IMR-90 (cell line): Measurements from ENCODE around the gene ALK. TPM values are rescaled to one million over a fixed set of nuclear protein-coding genes. Genes with fewer than 3 reads are reported as not detected.

Experiments
- ATAC-seq: fragments of 200-7000 bp; cut with Tn5 transposase; 2 replicates; pipeline ENCODE4 v1.9.1; 2020; ENCODE audit warnings: low read depth, mild to moderate bottlenecking, moderate library complexity
- BruUV-seq: library from RNA; stranded (reverse); fragments of 400-500 nt; replicated peaks from 2 replicates; lab custom pipeline; 2021; lab: Mats Ljungman, UMichigan
- CTCF ChIA-PET: fragments of 300-600 bp; formaldehyde crosslinking; extraction: SDS; loops from one replicate; lab custom pipeline; 2021; ENCODE audit warnings: antibody characterized with exemption; lab: Yijun Ruan, JAX
- POLR2A ChIA-PET: fragments of 300-600 bp; sonication (Branson Sonifier 250); formaldehyde crosslinking; loops from one replicate; lab custom pipeline; 2022; ENCODE audit warnings: antibody characterized with exemption; ENCODE audit not compliant: unreplicated experiment; lab: Charles Lee
- DNase-seq: peaks from one replicate; pipeline ENCODE4 v3.0.0; 2013
- H2AFZ ChIP-seq: replicated peaks from 2 replicates; pipeline ENCODE3; 2013; ENCODE audit warnings: low read length, mild to moderate bottlenecking; ENCODE audit not compliant: poor library complexity
- H2AK5ac ChIP-seq: 2 replicates; pipeline ENCODE4 v1.6.1; 2013; ENCODE audit warnings: low read depth, low read length, inconsistent platforms
- H2AK9ac ChIP-seq: replicated peaks from 2 replicates; pipeline ENCODE3; 2013; ENCODE audit warnings: mild to moderate bottlenecking, low read depth, low read length, moderate library complexity; ENCODE audit not compliant: poor library complexity
- H2BK120ac ChIP-seq: 2 replicates; pipeline ENCODE4 v1.6.1; 2013; ENCODE audit warnings: low read depth, low read length, inconsistent platforms
- H2BK15ac ChIP-seq: 3 replicates; pipeline ENCODE4 v1.6.1; 2013; ENCODE audit warnings: low read depth, low read length, inconsistent platforms
- H2BK20ac ChIP-seq: 2 replicates; pipeline ENCODE4 v1.6.1; 2013; ENCODE audit warnings: low read depth, mild to moderate bottlenecking, inconsistent platforms, low read length, moderate library complexity
- H2BK5ac ChIP-seq: 2 replicates; pipeline ENCODE4 v1.6.1; 2013; ENCODE audit warnings: mild to moderate bottlenecking, low read depth, low read length, inconsistent platforms; ENCODE audit not compliant: poor library complexity, severe bottlenecking
- H3K14ac ChIP-seq: replicated peaks from 2 replicates; pipeline ENCODE4 v1.6.1; 2013; ENCODE audit warnings: low read depth, low read length, inconsistent platforms
- H3K18ac ChIP-seq: 2 replicates; pipeline ENCODE4 v1.6.1; 2013; ENCODE audit warnings: low read depth, low read length, control low read depth
- H3K23ac ChIP-seq: 2 replicates; pipeline ENCODE4 v1.6.1; 2013; ENCODE audit warnings: low read depth, low read length, inconsistent platforms
- H3K27ac ChIP-seq: 2 replicates; pipeline ENCODE4 v1.5.1; 2013; ENCODE audit warnings: mild to moderate bottlenecking, control low read depth, low read length; ENCODE audit not compliant: insufficient read depth
- H3K27me3 ChIP-seq: 2 replicates; pipeline ENCODE4 v1.6.1; 2013; ENCODE audit warnings: low read length; ENCODE audit not compliant: control insufficient read depth, insufficient read depth
- H3K36me3 ChIP-seq: 2 replicates; pipeline ENCODE4 v1.6.1; 2013; ENCODE audit warnings: low read length, mixed read lengths; ENCODE audit not compliant: control insufficient read depth, insufficient read depth
- H3K4ac ChIP-seq: 2 replicates; pipeline ENCODE4 v1.6.1; 2013; ENCODE audit warnings: low read depth, low read length, inconsistent platforms
- H3K4me1 ChIP-seq: 2 replicates; pipeline ENCODE4 v1.6.1; 2013; ENCODE audit warnings: low read length, mixed read lengths; ENCODE audit not compliant: control insufficient read depth, insufficient read depth
- H3K4me2 ChIP-seq: 2 replicates; pipeline ENCODE4 v1.6.1; 2013; ENCODE audit warnings: low read depth, mild to moderate bottlenecking, control low read depth, low read length, moderate library complexity
- H3K4me3 ChIP-seq: 2 replicates; pipeline ENCODE4 v1.5.1; 2013; ENCODE audit warnings: low read depth, mild to moderate bottlenecking, control low read depth, low read length, moderate library complexity; ENCODE audit not compliant: insufficient read depth
- H3K56ac ChIP-seq: 2 replicates; pipeline ENCODE4 v1.6.1; 2013; ENCODE audit warnings: low read length, inconsistent platforms; ENCODE audit not compliant: insufficient read depth; ENCODE audit errors: extremely low read depth
- H3K79me1 ChIP-seq, 2 experiments: 2 replicates each; pipeline ENCODE4 v1.6.1; 2013; ENCODE audit warnings: low read length in 2 of 2, inconsistent platforms in 1 of 2, low read depth in 1 of 2
- H3K9ac ChIP-seq: 2 replicates; pipeline ENCODE4 v1.6.1; 2013; ENCODE audit warnings: low read depth, low read length, control low read depth
- H3K9me1 ChIP-seq: 2 replicates; pipeline ENCODE4 v1.6.1; 2013; ENCODE audit warnings: low read length, inconsistent platforms; ENCODE audit not compliant: insufficient read depth
- H3K9me3 ChIP-seq: 2 replicates; pipeline ENCODE4 v1.6.1; 2013; ENCODE audit warnings: low read length; ENCODE audit not compliant: control insufficient read depth, insufficient read depth
- H4K20me1 ChIP-seq: 2 replicates; pipeline ENCODE4 v1.6.1; 2013; ENCODE audit warnings: low read length, inconsistent platforms; ENCODE audit not compliant: insufficient read depth
- H4K5ac ChIP-seq: 2 replicates; pipeline ENCODE4 v1.6.1; 2013; ENCODE audit warnings: mild to moderate bottlenecking, low read depth, low read length, control low read depth
- H4K8ac ChIP-seq, 2 experiments: 2 replicates each; pipeline ENCODE4 v1.6.1; 2013; ENCODE audit warnings: low read depth in 2 of 2, low read length in 2 of 2, control low read depth in 1 of 2, inconsistent platforms in 1 of 2
- H4K91ac ChIP-seq: 2 replicates; pipeline ENCODE4 v1.6.1; 2013; ENCODE audit warnings: low read depth, low read length, inconsistent platforms; ENCODE audit not compliant: insufficient read depth
- BHLHE40 ChIP-seq: fragments of 150-350 bp; IDR thresholded peaks from 2 replicates; pipeline ENCODE4 v1.6.1; 2016; ENCODE audit warnings: mild to moderate bottlenecking, low read depth, low read length
- CEBPB ChIP-seq: IDR thresholded peaks from 2 replicates; pipeline ENCODE4 v1.6.1; 2012; ENCODE audit warnings: low read depth, low read length, improper control_type of control experiment
- CHD1 ChIP-seq: IDR thresholded peaks from 2 replicates; pipeline ENCODE4 v1.6.1; 2012; ENCODE audit warnings: low read depth, low read length, improper control_type of control experiment
- MAFK ChIP-seq: IDR thresholded peaks from 2 replicates; pipeline ENCODE4 v1.6.1; 2012; ENCODE audit warnings: low read depth, low read length, improper control_type of control experiment
- MAZ ChIP-seq: IDR thresholded peaks from 2 replicates; pipeline ENCODE4 v1.6.1; 2012; ENCODE audit warnings: low read depth, mild to moderate bottlenecking, low read length, improper control_type of control experiment, moderate library complexity, borderline replicate concordance
- MXI1 ChIP-seq: IDR thresholded peaks from 2 replicates; pipeline ENCODE4 v1.6.1; 2012; ENCODE audit warnings: low read depth, mild to moderate bottlenecking, low read length, moderate library complexity, borderline replicate concordance
- RAD21 ChIP-seq: IDR thresholded peaks from 2 replicates; pipeline ENCODE4 v1.6.1; 2012; ENCODE audit warnings: low read length, improper control_type of control experiment
- RCOR1 ChIP-seq: IDR thresholded peaks from 2 replicates; pipeline ENCODE4 v1.6.1; 2012; ENCODE audit warnings: mild to moderate bottlenecking, low read length, improper control_type of control experiment; ENCODE audit not compliant: insufficient replicate concordance
- SMC3 ChIP-seq: fragments of 150-350 bp; IDR thresholded peaks from 2 replicates; pipeline ENCODE4 v1.6.1; 2016; ENCODE audit warnings: low read depth, mild to moderate bottlenecking, antibody characterized with exemption, low read length, moderate library complexity
- WGBS, 2 experiments: methylation state at CpG; one replicate each; pipeline versions ENCODE4 v1.1.5 to v1.1.7; 2013; ENCODE audit warnings: missing lambda C conversion rate in 2 of 2; ENCODE audit not compliant: insufficient read length in 1 of 2; ENCODE audit errors: extremely low coverage in 2 of 2; 5-methylcytosine and 5-hydroxymethylcytosine counted together
- dilution Hi-C: fragments of 300-500 bp; cut with HindIII; formaldehyde crosslinking; loops from one replicate; pipeline ENCODE4 v1.14.3; 2018; ENCODE audit warnings: low sequenced_read_pairs; ENCODE audit not compliant: unreplicated experiment
- in situ Hi-C: fragments of 300-500 bp; cut with MboI; formaldehyde crosslinking; loops from 3 replicates; pipeline ENCODE4 v1.14.3; 2019; ENCODE audit warnings: low sequenced_read_pairs, inconsistent platforms, mixed read lengths
- intact Hi-C: fragments of 100-400 bp; cut with micrococcal nuclease; formaldehyde crosslinking; loops from 2 replicates; pipeline ENCODE4 v1.10.0; 2022
- polyA plus RNA-seq, 3 experiments: library from polyadenylated mRNA; depleted of rRNA; stranded (reverse); fragments of >200 nt; gene quantifications; 2 replicates each; pipeline ENCODE4 v1.2.3, GENCODE V29; 2012; ENCODE audit warnings: low replicate concordance in 1 of 3
- total RNA-seq: library from RNA; depleted of rRNA; stranded (reverse); fragments of >200 nt; gene quantifications from 2 replicates; pipeline ENCODE4 v1.2.3, GENCODE V29; 2012

Gene ALK
- total and polyA plus RNA-seq, 2 of the 4 experiments (the other 2 are of a cell fraction), result not detected

DNA sequence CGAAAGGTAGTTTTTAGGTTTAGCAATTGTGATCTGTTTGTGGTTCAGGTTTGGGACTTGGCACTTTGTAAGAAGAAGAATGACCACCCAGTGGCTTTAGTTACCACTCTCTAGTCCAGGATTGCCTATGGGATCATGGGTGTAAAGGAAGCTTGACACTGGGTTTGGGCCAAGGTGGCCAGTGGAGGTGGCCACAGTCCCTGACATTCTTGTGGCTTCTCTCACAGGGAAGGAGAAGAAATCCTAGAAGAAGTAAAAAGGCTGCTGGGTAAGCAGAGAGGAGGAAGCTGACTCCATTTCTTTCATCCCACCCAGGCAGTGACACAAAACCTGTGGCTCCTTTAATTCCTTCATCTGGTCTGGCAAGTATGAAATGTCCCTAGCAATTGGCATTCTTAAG lies 411.5 kb downstream of the ALK start:
- H3K4me2 ChIP-seq, result no peak overlapping the region
- peak overlapping the region; percentile 15 for H2BK5ac ChIP-seq
- H3K56ac ChIP-seq, result no peak overlapping the region
- no peak overlapping the region for H2AK5ac ChIP-seq
- no peak overlapping the region for H3K14ac ChIP-seq
- dilution Hi-C loops, result no loop called here
- intact Hi-C loops, result no loop called here
- WGBS, 2 experiments, result no CpG with 5 or more reads among the region's 1 CpG
- peaks cover 2% of the 10 kb centered on the region for H3K9me3 ChIP-seq
- no peak overlapping the region for H2AK9ac ChIP-seq
- in situ Hi-C loops, result no loop called here
- H3K27ac ChIP-seq, result no peak overlapping the region
- TF ChIP-seq MXI1 (no peak), RCOR1 (no peak), BHLHE40 (no peak), MAZ (no peak), RAD21 (no peak), MAFK (no peak), CEBPB (no peak), SMC3 (no peak), CHD1 (no peak)
- no peak overlapping the region for H3K18ac ChIP-seq
- H3K4me1 ChIP-seq, result no peaks in the 10 kb centered on the region
- no peak overlapping the region for H3K4ac ChIP-seq
- no peak overlapping the region for H2BK120ac ChIP-seq
- no peaks in the 10 kb centered on the region for H3K79me1 ChIP-seq
- no peak overlapping the region for H2BK15ac ChIP-seq
- no peak overlapping the region for H3K9ac ChIP-seq
- H4K20me1 ChIP-seq, result no peaks in the 10 kb centered on the region
- H4K91ac ChIP-seq, result no peak overlapping the region
- H3K23ac ChIP-seq, result no peak overlapping the region
- ChIA-PET CTCF (no interaction called here), POLR2A (no interaction called here)
- no peak overlapping the region for H4K5ac ChIP-seq
- no peaks in the 10 kb centered on the region for H3K36me3 ChIP-seq
- no peaks in the 10 kb centered on the region for H3K27me3 ChIP-seq
- BruUV-seq, result no TSS peak
- no peak overlapping the region for H2BK20ac ChIP-seq
- H3K9me1 ChIP-seq, result no peaks in the 10 kb centered on the region
- no peak overlapping the region for H3K4me3 ChIP-seq
- no peak for DNase-seq
- no peak overlapping the region for H4K8ac ChIP-seq
- H2AFZ ChIP-seq, result no peak overlapping the region
- no peak for ATAC-seq
